ENCODE data around the gene ARCN1. TPM values are rescaled to one million over a fixed set of nuclear protein-coding genes. Genes with fewer than 3 reads are reported as not detected.

ARCN1 gene
- total RNA-seq, 1 donor from 2014 or later: 112 TPM

DNA sequence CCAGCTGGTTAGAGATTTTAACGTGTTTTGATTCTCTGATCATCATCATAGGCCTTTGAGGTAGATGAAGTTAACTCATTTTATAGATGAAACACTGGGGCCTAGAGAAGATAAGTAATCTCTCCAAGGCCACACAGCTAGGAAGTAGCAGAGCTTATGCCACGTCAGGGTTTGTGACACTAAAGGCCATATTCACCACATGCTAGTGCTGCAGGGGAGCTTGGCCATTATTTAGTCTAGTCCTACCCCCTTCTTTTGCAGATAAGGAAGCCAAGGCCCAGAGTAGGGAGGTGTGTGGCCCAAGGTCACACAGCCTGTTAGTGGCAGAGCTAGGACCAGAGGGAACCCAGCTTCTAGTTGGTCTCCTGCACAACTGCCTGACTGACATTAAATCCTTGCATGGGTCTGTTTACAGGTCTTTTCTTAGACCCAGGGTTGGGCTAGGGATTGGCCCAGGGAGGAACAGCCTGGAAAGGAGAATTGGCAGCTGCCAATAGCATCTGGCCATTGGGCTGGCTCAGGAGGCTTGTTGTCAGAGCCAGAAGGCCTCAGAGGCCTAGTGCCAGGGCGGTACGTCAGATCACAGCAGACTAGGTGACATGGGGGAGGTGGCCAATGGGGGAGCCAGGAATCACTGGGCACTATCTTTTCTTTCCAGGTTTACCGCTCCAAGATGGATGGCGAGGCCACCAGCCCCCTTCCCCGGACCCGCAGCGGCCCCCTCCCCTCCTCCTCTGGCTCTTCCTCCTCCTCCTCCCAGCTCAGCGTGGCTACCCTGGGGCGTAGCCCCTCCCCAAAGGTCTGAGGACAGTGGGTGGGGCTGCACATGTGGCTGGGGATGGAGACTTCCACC is 71.2 kb downstream of the ARCN1 start:
- peaks cover 25% of the 10 kb centered on the region for H3K36me3 Mint-ChIP-seq
- H3K27ac Mint-ChIP-seq: no peak overlapping the region
- H3K9me3 ChIP-seq (ENCODE audit: low read depth): no peaks in the 10 kb centered on the region
- no peaks in the 10 kb centered on the region for H3K9me3 Mint-ChIP-seq
- no peaks in the 10 kb centered on the region for H3K36me3 ChIP-seq
- no peaks in the 10 kb centered on the region for H3K79me2 ChIP-seq (ENCODE audit: low read depth)
- TF ChIP-seq EZH2 (IDR thresholded peaks at IDR 0.05) (no peak), EZH2phosphoT487 (IDR thresholded peaks at IDR 0.05) (no peak)
- TF ChIP-seq, protein P1, sequence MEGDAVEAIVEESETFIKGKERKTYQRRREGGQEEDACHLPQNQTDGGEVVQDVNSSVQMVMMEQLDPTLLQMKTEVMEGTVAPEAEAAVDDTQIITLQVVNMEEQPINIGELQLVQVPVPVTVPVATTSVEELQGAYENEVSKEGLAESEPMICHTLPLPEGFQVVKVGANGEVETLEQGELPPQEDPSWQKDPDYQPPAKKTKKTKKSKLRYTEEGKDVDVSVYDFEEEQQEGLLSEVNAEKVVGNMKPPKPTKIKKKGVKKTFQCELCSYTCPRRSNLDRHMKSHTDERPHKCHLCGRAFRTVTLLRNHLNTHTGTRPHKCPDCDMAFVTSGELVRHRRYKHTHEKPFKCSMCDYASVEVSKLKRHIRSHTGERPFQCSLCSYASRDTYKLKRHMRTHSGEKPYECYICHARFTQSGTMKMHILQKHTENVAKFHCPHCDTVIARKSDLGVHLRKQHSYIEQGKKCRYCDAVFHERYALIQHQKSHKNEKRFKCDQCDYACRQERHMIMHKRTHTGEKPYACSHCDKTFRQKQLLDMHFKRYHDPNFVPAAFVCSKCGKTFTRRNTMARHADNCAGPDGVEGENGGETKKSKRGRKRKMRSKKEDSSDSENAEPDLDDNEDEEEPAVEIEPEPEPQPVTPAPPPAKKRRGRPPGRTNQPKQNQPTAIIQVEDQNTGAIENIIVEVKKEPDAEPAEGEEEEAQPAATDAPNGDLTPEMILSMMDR (IDR thresholded peaks at IDR 0.05): no peak
- H3K27ac ChIP-seq: no peak overlapping the region
- H3F3A ChIP-seq (ENCODE audit: low read depth): no peaks in the 10 kb centered on the region
- no peak overlapping the region for H2AFZ ChIP-seq (replicated peaks)
- H3K4me2 ChIP-seq: no peak overlapping the region
- H3K27me3 Mint-ChIP-seq (ENCODE audit: insufficient read depth, low read depth): peaks cover 2% of the 10 kb centered on the region
- H4K20me1 ChIP-seq (ENCODE audit: low read depth): peaks cover 3% of the 10 kb centered on the region
- no peak overlapping the region for H3K9ac ChIP-seq
- H3K4me3 ChIP-seq: no peak overlapping the region
- H3K4me1 Mint-ChIP-seq: no peaks in the 10 kb centered on the region
- H3K4me3 Mint-ChIP-seq: no peak overlapping the region
- no peaks in the 10 kb centered on the region for H3K4me1 ChIP-seq
- no peaks in the 10 kb centered on the region for H3K27me3 ChIP-seq
- DNase-seq (ENCODE audit: low spot score): no peak

DNA sequence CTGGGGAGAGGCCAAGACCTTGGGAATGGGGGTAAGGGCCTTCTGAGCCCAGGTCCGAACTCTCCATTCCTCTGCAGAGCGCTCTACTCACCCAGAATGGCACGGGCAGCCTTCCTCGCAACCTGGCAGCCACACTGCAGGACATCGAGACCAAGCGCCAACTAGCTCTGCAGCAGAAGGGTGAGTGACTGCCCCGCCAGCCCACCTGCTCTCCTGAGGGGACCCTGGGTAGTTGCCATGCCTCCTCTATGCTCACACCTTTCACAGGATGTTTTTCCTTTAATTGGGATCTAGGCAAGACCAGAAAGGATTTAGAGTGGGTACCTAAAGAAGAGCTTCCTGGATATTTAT is 71.8 kb downstream of the ARCN1 start:
- Histone ChIP-seq H3K9me3 (ENCODE audit: low read depth) (no peaks in the 10 kb centered on the region), H3K4me3 (no peak overlapping the region), H3K36me3 (no peaks in the 10 kb centered on the region), H3K27ac (no peak overlapping the region), H2AFZ (replicated peaks) (no peak overlapping the region), H3K9ac (no peak overlapping the region), H3K79me2 (ENCODE audit: low read depth) (no peaks in the 10 kb centered on the region), H3K4me2 (no peak overlapping the region), H3K4me1 (no peaks in the 10 kb centered on the region), H3K27me3 (no peaks in the 10 kb centered on the region), H3F3A (ENCODE audit: low read depth) (no peaks in the 10 kb centered on the region), H4K20me1 (ENCODE audit: low read depth) (peaks cover 3% of the 10 kb centered on the region)
- TF ChIP-seq EZH2 (IDR thresholded peaks at IDR 0.05): no peak
- TF ChIP-seq EZH2phosphoT487 (IDR thresholded peaks at IDR 0.05): no peak
- TF ChIP-seq, protein P1 (IDR thresholded peaks at IDR 0.05): no peak
- Mint-ChIP-seq H3K36me3 (peaks cover 26% of the 10 kb centered on the region), H3K4me1 (no peaks in the 10 kb centered on the region), H3K27ac (no peak overlapping the region), H3K9me3 (no peaks in the 10 kb centered on the region), H3K27me3 (ENCODE audit: insufficient read depth, low read depth) (peaks cover 2% of the 10 kb centered on the region), H3K4me3 (no peak overlapping the region)
- no peak for DNase-seq (ENCODE audit: low spot score)

GRCh38 chr11:118644496-118644895 is 72.3 kb downstream of the ARCN1 start:
- H3K27ac Mint-ChIP-seq: no peak overlapping the region
- H3K27me3 Mint-ChIP-seq (ENCODE audit: insufficient read depth, low read depth): peaks cover 4% of the 10 kb centered on the region
- no peaks in the 10 kb centered on the region for H3K9me3 ChIP-seq (ENCODE audit: low read depth)
- no peaks in the 10 kb centered on the region for H3K4me1 ChIP-seq
- no peaks in the 10 kb centered on the region for H3K79me2 ChIP-seq (ENCODE audit: low read depth)
- TF ChIP-seq EZH2 (IDR thresholded peaks at IDR 0.05) (no peak), EZH2phosphoT487 (IDR thresholded peaks at IDR 0.05) (no peak)
- TF ChIP-seq, protein P1 (IDR thresholded peaks at IDR 0.05): no peak
- H3K9me3 Mint-ChIP-seq: no peaks in the 10 kb centered on the region
- no peak for DNase-seq (ENCODE audit: low spot score)
- H3K27me3 ChIP-seq: no peaks in the 10 kb centered on the region
- no peaks in the 10 kb centered on the region for H3K4me1 Mint-ChIP-seq
- H4K20me1 ChIP-seq (ENCODE audit: low read depth): peaks cover 3% of the 10 kb centered on the region
- H3K36me3 Mint-ChIP-seq: peaks cover 26% of the 10 kb centered on the region
- no peak overlapping the region for H3K4me3 ChIP-seq
- H3K9ac ChIP-seq: no peak overlapping the region
- H3K36me3 ChIP-seq: no peaks in the 10 kb centered on the region
- H2AFZ ChIP-seq (replicated peaks): no peak overlapping the region
- H3K4me3 Mint-ChIP-seq: no peak overlapping the region
- H3K4me2 ChIP-seq: no peak overlapping the region
- no peaks in the 10 kb centered on the region for H3F3A ChIP-seq (ENCODE audit: low read depth)
- H3K27ac ChIP-seq: no peak overlapping the region
